AG08395 (cell line): ENCODE data around the gene CSTPP1.

ENCODE experiments used
- DNase-seq: peaks from one replicate; pipeline ENCODE4 v3.0.0; 2012; ENCODE audit warnings: mixed read lengths, low spot score

The CSTPP1 gene

GRCh38 chr11:47208628-47209027 is 272.1 kb downstream of the CSTPP1 start:
- DNase-seq = no peak
